Osteocyte (in vitro differentiated cells): Measurements from ENCODE around the gene PIK3CA. TPM values are rescaled to one million over a fixed set of nuclear protein-coding genes. Genes with fewer than 3 reads are reported as not detected.

Experiments used
- DNase-seq: peaks from one replicate; pipeline ENCODE4 v3.0.0; 2021; ENCODE audit warnings: mixed read lengths; ENCODE audit not compliant: unreplicated experiment; ENCODE audit errors: extremely low spot score
- H3K27ac Mint-ChIP-seq: one replicate; pipeline ENCODE4 v1.8.0; 2021; ENCODE audit warnings: mild to moderate bottlenecking, mixed read lengths; ENCODE audit not compliant: unreplicated experiment
- H3K27me3 Mint-ChIP-seq: one replicate; pipeline ENCODE4 v1.8.0; 2021; ENCODE audit warnings: mixed read lengths; ENCODE audit not compliant: unreplicated experiment
- H3K36me3 Mint-ChIP-seq: one replicate; pipeline ENCODE4 v1.8.0; 2021; ENCODE audit warnings: mixed read lengths; ENCODE audit not compliant: unreplicated experiment
- H3K4me1 Mint-ChIP-seq: one replicate; pipeline ENCODE4 v1.8.0; 2021; ENCODE audit warnings: mixed read lengths; ENCODE audit not compliant: unreplicated experiment
- H3K4me3 Mint-ChIP-seq: one replicate; pipeline ENCODE4 v1.8.0; 2021; ENCODE audit warnings: mild to moderate bottlenecking, moderate library complexity, mixed read lengths; ENCODE audit not compliant: unreplicated experiment
- H3K9me3 Mint-ChIP-seq: one replicate; pipeline ENCODE4 v1.8.0; 2021; ENCODE audit warnings: mixed read lengths; ENCODE audit not compliant: unreplicated experiment
- total RNA-seq: library from RNA; stranded (reverse); gene quantifications from 2 replicates; pipeline ENCODE4 v1.2.1, GENCODE V29; 2021
- TF ChIP-seq, protein P1 (sequence below): fragments of 200-600 bp; sonication (generic); IDR thresholded peaks from 2 replicates; pipeline ENCODE4 v1.5.0; 2021; ENCODE audit warnings: antibody characterized with exemption, mild to moderate bottlenecking, moderate library complexity

The PIK3CA gene
- total RNA-seq, 1 donor from 2014 or later = 48.1 TPM

DNA sequence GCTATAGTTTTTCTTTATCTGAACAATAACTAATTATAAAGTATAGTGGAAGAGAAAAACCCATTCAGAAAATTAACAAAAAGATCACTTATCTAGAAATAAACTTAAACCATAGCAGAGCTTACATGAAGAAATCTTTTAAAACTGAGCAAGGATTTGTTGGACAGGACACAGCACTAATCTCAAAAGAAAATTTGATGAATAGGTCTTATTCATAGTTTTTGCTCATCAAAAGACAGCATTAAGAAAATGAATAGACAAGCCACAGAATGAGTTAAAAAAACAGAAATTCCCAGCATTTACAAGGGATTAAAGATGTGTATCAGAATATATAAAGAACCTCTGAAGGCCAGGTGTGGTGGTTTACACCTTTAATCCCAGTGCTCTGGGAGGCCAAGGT, 29.5 kb downstream of the PIK3CA start:
- H3K4me3 Mint-ChIP-seq = no peak overlapping the region
- no peak overlapping the region for H3K27ac Mint-ChIP-seq
- H3K4me1 Mint-ChIP-seq = peaks cover 31% of the 10 kb centered on the region
- H3K36me3 Mint-ChIP-seq = peaks cover 5% of the 10 kb centered on the region
- H3K9me3 Mint-ChIP-seq = peaks cover 1% of the 10 kb centered on the region
- TF ChIP-seq, protein P1, sequence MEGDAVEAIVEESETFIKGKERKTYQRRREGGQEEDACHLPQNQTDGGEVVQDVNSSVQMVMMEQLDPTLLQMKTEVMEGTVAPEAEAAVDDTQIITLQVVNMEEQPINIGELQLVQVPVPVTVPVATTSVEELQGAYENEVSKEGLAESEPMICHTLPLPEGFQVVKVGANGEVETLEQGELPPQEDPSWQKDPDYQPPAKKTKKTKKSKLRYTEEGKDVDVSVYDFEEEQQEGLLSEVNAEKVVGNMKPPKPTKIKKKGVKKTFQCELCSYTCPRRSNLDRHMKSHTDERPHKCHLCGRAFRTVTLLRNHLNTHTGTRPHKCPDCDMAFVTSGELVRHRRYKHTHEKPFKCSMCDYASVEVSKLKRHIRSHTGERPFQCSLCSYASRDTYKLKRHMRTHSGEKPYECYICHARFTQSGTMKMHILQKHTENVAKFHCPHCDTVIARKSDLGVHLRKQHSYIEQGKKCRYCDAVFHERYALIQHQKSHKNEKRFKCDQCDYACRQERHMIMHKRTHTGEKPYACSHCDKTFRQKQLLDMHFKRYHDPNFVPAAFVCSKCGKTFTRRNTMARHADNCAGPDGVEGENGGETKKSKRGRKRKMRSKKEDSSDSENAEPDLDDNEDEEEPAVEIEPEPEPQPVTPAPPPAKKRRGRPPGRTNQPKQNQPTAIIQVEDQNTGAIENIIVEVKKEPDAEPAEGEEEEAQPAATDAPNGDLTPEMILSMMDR = no peak
- no peaks in the 10 kb centered on the region for H3K27me3 Mint-ChIP-seq
- DNase-seq = no peak

DNA sequence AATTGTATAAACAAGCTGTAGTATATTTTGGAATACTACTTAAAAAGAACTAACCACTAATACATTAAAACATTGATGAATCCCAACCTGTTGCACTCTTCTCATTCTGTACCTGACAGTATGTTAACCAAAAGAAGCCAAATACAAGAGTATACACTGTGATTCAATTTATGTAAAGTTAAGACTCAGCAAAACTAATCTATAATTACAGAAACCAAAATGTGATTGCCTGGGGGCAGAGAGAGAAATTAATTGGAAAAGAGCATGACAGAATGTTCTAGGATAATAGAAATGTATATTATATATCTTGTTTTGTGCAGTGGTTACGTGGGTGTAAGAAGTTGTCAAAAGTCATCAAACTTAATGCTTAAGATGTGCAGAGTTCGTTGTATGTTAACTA, 31.1 kb downstream of the PIK3CA start:
- no peak for DNase-seq
- TF ChIP-seq, protein P1 = no peak
- Mint-ChIP-seq H3K4me1 (peaks cover 46% of the 10 kb centered on the region), H3K27me3 (no peaks in the 10 kb centered on the region), H3K36me3 (peaks cover 5% of the 10 kb centered on the region), H3K4me3 (no peak overlapping the region), H3K9me3 (no peaks in the 10 kb centered on the region), H3K27ac (no peak overlapping the region)

DNA sequence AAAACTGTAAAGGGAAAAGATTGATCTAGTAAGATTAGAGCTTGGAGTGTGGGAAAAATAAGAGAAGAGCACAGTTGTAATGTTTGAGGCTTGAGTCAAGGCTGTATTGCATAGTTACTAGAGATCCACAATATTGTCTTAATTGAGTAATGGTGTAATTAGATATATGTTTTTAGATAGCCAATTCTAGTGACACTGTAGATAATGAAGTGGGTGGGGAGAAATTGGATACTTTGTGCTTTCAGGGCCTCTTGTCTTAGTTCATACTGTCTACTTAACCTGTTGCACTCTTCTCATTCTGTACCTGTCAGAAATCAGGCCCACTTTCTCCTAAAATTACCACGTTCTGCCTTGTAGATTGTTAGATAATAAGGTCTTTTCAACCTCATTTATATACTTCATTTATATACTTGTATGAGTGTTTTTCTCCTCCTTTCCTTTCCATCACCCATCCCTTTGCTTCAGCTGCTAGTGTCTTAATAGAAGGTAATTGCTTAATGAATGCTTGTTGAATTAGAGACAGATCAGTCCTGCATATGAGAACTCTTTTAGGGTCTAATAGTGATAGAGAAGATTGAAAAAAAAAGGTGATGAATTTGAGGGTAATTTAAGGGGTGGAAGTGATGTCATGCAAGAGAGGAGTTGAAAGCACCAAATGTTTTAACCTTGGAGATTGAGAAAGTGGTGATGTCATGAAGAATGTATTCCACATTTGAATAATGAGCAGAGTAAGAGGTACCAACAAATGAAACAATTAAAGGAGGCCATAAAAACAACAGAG, 32.0 kb downstream of the PIK3CA start:
- DNase-seq = no peak
- Mint-ChIP-seq H3K36me3 (peaks cover 1% of the 10 kb centered on the region), H3K4me1 (peaks cover 46% of the 10 kb centered on the region), H3K27me3 (no peaks in the 10 kb centered on the region), H3K27ac (no peak overlapping the region), H3K4me3 (no peak overlapping the region), H3K9me3 (no peaks in the 10 kb centered on the region)
- TF ChIP-seq, protein P1 = no peak

DNA sequence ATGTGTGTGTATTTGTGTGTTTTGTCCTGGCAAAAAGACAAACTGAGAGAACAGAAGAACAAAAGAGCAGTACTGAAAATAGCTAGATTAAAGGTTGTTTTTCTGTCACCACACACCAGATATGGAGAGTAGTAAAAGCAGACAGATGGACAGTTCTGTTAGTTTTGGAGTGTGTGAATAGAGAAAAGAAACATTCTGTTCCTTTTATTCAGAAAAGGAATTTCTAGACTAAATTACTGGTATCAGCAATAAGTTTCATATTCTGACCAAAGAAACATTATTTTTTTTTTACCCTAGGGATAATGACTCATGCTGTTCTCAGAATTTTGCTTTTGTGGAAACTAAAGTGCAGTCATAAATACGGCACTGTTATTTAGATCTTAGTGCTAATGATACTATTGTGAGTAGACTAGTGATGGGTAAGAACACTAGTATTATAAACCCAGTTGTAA, 32.9 kb downstream of the PIK3CA start:
- peaks cover 39% of the 10 kb centered on the region for H3K4me1 Mint-ChIP-seq
- TF ChIP-seq, protein P1 = no peak
- H3K27ac Mint-ChIP-seq = no peak overlapping the region
- H3K27me3 Mint-ChIP-seq = no peaks in the 10 kb centered on the region
- peak overlapping the region; percentile 28 for H3K4me3 Mint-ChIP-seq
- peaks cover 2% of the 10 kb centered on the region for H3K36me3 Mint-ChIP-seq
- no peaks in the 10 kb centered on the region for H3K9me3 Mint-ChIP-seq
- no peak for DNase-seq

DNA sequence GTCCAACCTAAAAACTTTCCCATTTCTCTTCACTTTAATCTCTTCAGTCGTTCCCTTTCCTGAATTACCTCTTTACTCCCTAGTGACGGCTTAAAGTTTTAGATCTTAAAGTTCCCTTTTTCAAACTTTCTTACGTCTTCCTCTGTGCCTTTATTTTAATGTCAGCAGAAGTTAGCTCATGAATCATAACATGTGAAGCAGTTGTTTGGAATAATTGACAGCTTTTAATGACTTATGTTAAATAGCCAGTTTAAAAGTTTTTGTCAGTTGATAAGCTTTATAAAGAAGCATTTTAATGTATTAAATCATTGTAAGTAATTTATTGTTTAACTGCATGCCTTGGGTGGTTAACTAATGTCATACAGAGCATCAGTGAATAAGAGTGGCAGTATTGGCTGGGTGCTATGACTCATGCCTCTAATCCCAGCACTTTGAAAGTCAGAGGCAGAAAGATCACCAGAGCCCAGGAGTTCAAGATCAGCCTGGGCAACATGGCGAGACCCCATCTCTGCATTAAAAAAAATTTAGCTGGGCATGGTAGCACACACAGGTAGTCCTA, 33.9 kb downstream of the PIK3CA start:
- TF ChIP-seq, protein P1 = no peak
- Mint-ChIP-seq H3K27ac (no peak overlapping the region), H3K4me3 (peak overlapping the region; percentile 3), H3K27me3 (no peaks in the 10 kb centered on the region), H3K36me3 (peaks cover 2% of the 10 kb centered on the region), H3K9me3 (no peaks in the 10 kb centered on the region), H3K4me1 (peaks cover 32% of the 10 kb centered on the region)
- DNase-seq = no peak
